Trophoblast cell (in vitro differentiated cells and primary cell): ENCODE data around the gene REXO1.

Source experiments
- DNase-seq, 2 donors: peaks; one replicate each; pipeline ENCODE4 v3.0.0-alpha.2; 2016
- H2AFZ ChIP-seq: 2 replicates; pipeline ENCODE4 v1.6.1; 2013; ENCODE audit warnings: low read length, moderate library complexity, mild to moderate bottlenecking; ENCODE audit not compliant: insufficient read depth, poor library complexity
- H2AK5ac ChIP-seq: 2 replicates; pipeline ENCODE4 v1.6.1; 2013; ENCODE audit warnings: mild to moderate bottlenecking, low read length
- H2BK120ac ChIP-seq: 2 replicates; pipeline ENCODE4 v1.6.1; 2013; ENCODE audit warnings: low read length, mild to moderate bottlenecking, moderate library complexity; ENCODE audit not compliant: insufficient read depth, poor library complexity
- H2BK12ac ChIP-seq: 2 replicates; pipeline ENCODE4 v1.6.1; 2013; ENCODE audit warnings: mild to moderate bottlenecking, low read length, moderate library complexity
- H2BK5ac ChIP-seq: 2 replicates; pipeline ENCODE4 v1.6.1; 2013; ENCODE audit warnings: low read length, low read depth, moderate library complexity, mild to moderate bottlenecking; ENCODE audit not compliant: poor library complexity
- H3K14ac ChIP-seq: 2 replicates; pipeline ENCODE4 v1.6.1; 2013; ENCODE audit warnings: mild to moderate bottlenecking, low read length
- H3K18ac ChIP-seq: 2 replicates; pipeline ENCODE4 v1.6.1; 2013; ENCODE audit warnings: mild to moderate bottlenecking, low read length
- H3K23ac ChIP-seq: 2 replicates; pipeline ENCODE4 v1.6.1; 2013; ENCODE audit warnings: low read length
- H3K27ac ChIP-seq: 2 replicates; pipeline ENCODE4 v1.5.1; 2013; ENCODE audit warnings: low read depth, mild to moderate bottlenecking, inconsistent platforms, low read length, moderate library complexity
- H3K27me3 ChIP-seq: 2 replicates; pipeline ENCODE4 v1.6.1; 2013; ENCODE audit warnings: inconsistent platforms, mild to moderate bottlenecking, low read length, moderate library complexity; ENCODE audit not compliant: insufficient read depth
- H3K36me3 ChIP-seq, 2 experiments: 1 replicate in 1 of 2; 2 replicates in 1 of 2; pipeline ENCODE4 v1.6.1; 2013; ENCODE audit warnings: low read length in 2 of 2, mild to moderate bottlenecking in 2 of 2, moderate library complexity in 1 of 2; ENCODE audit not compliant: insufficient read depth in 2 of 2, control insufficient read depth in 1 of 2
- H3K4ac ChIP-seq: 2 replicates; pipeline ENCODE4 v1.6.1; 2013; ENCODE audit warnings: low read depth, mild to moderate bottlenecking, low read length, moderate library complexity
- H3K4me1 ChIP-seq, 2 experiments: 1 replicate in 1 of 2; 2 replicates in 1 of 2; pipeline ENCODE4 v1.6.1; 2013; ENCODE audit warnings: low read length in 2 of 2, mild to moderate bottlenecking in 2 of 2, moderate library complexity in 1 of 2; ENCODE audit not compliant: insufficient read depth in 2 of 2, control insufficient read depth in 1 of 2
- H3K4me2 ChIP-seq: 2 replicates; pipeline ENCODE4 v1.6.1; 2013; ENCODE audit warnings: inconsistent platforms, mild to moderate bottlenecking, low read length, moderate library complexity
- H3K4me3 ChIP-seq: 2 replicates; pipeline ENCODE4 v1.5.1; 2013; ENCODE audit warnings: mild to moderate bottlenecking, low read depth, low read length, inconsistent platforms
- H3K79me1 ChIP-seq: one replicate; pipeline ENCODE4 v1.6.1; 2013; ENCODE audit warnings: low read length
- H3K79me2 ChIP-seq: 2 replicates; pipeline ENCODE4 v1.6.1; 2013; ENCODE audit warnings: low read length, mild to moderate bottlenecking; ENCODE audit not compliant: control insufficient read depth, insufficient read depth, poor library complexity
- H3K9ac ChIP-seq: 2 replicates; pipeline ENCODE4 v1.6.1; 2013; ENCODE audit warnings: mild to moderate bottlenecking, low read length
- H3K9me3 ChIP-seq: 2 replicates; pipeline ENCODE4 v1.6.1; 2013; ENCODE audit warnings: low read depth, mild to moderate bottlenecking, control low read depth, inconsistent platforms, low read length; ENCODE audit not compliant: insufficient read depth
- H4K12ac ChIP-seq: 2 replicates; pipeline ENCODE4 v1.6.1; 2013; ENCODE audit warnings: low read depth, mild to moderate bottlenecking, low read length, moderate library complexity
- H4K8ac ChIP-seq: 2 replicates; pipeline ENCODE4 v1.6.1; 2013; ENCODE audit warnings: low read depth, mild to moderate bottlenecking, low read length, moderate library complexity
- H4K91ac ChIP-seq: one replicate; pipeline ENCODE4 v1.6.1; 2013; ENCODE audit warnings: low read depth, mild to moderate bottlenecking, low read length, moderate library complexity
- WGBS: extraction: QIAGEN DNeasy Blood & Tissue Kit; methylation state at CpG from one replicate; pipeline ENCODE4 v1.1.7; 2013; ENCODE audit warnings: missing lambda C conversion rate; ENCODE audit not compliant: insufficient read length, insufficient coverage; ENCODE audit errors: extremely low coverage; 5-methylcytosine and 5-hydroxymethylcytosine counted together

Gene REXO1

GRCh38 chr19:1884291-1884718, 36.0 kb upstream of the REXO1 start:
- Histone ChIP-seq H3K79me2 (peaks cover 31% of the 10 kb centered on the region), H3K4me2 (peak overlapping the region; percentile 99), H4K8ac (no peak overlapping the region), H2BK12ac (no peak overlapping the region), H3K36me3 (peaks cover 17 to 19% of the 10 kb centered on the region in 2 experiments), H3K27me3 (no peaks in the 10 kb centered on the region), H3K14ac (peak overlapping the region; percentile 60), H3K4me3 (peak overlapping the region; percentile 96), H3K27ac (no peak overlapping the region), H3K4ac (peak overlapping the region; percentile 49), H4K12ac (no peak overlapping the region), H3K79me1 (peaks cover 12% of the 10 kb centered on the region), H3K23ac (peak overlapping the region; percentile 80), H3K4me1 (peaks cover 29 to 38% of the 10 kb centered on the region in 2 experiments), H2AK5ac (no peak overlapping the region), H4K91ac (no peak overlapping the region), H3K9ac (peak overlapping the region; percentile 93), H2BK5ac (no peak overlapping the region), H2AFZ (peak overlapping the region; percentile 15), H3K18ac (peak overlapping the region; percentile 28), H2BK120ac (no peak overlapping the region), H3K9me3 (peaks cover 4% of the 10 kb centered on the region)
- no peak for DNase-seq
- WGBS, result no CpG with 5 or more reads among the region's 11 CpGs

GRCh38 chr19:1883784-1884183, 35.5 kb upstream of the REXO1 start:
- Histone ChIP-seq H2BK12ac (no peak overlapping the region), H2BK5ac (no peak overlapping the region), H2BK120ac (no peak overlapping the region), H3K27ac (no peak overlapping the region), H3K79me1 (peaks cover 12% of the 10 kb centered on the region), H3K18ac (no peak overlapping the region), H3K79me2 (peaks cover 31% of the 10 kb centered on the region), H3K4me1 (peaks cover 29 to 38% of the 10 kb centered on the region in 2 experiments), H3K9ac (no peak overlapping the region), H2AFZ (no peak overlapping the region), H4K8ac (no peak overlapping the region), H3K23ac (no peak overlapping the region), H4K91ac (no peak overlapping the region), H3K9me3 (peaks cover 4% of the 10 kb centered on the region), H3K14ac (peak overlapping the region; percentile 30), H3K4ac (peak overlapping the region; percentile 49), H3K27me3 (no peaks in the 10 kb centered on the region), H3K4me2 (peak overlapping the region; percentile 99), H4K12ac (no peak overlapping the region), H2AK5ac (no peak overlapping the region), H3K4me3 (no peak overlapping the region), H3K36me3 (peaks cover 17 to 19% of the 10 kb centered on the region in 2 experiments)
- no CpG with 5 or more reads among the region's 8 CpGs for WGBS
- no peak for DNase-seq

GRCh38 chr19:1882786-1883692, 34.8 kb upstream of the REXO1 start:
- Histone ChIP-seq H3K27ac (no peak overlapping the region), H3K4me2 (no peak overlapping the region), H3K9ac (no peak overlapping the region), H3K4me1 (peaks cover 29 to 38% of the 10 kb centered on the region in 2 experiments), H2AFZ (no peak overlapping the region), H2BK120ac (no peak overlapping the region), H3K4ac (peak overlapping the region; percentile 49), H4K8ac (no peak overlapping the region), H3K14ac (no peak overlapping the region), H2BK12ac (no peak overlapping the region), H3K79me2 (peaks cover 31% of the 10 kb centered on the region), H2AK5ac (no peak overlapping the region), H3K36me3 (peaks cover 17 to 19% of the 10 kb centered on the region in 2 experiments), H3K9me3 (peaks cover 4% of the 10 kb centered on the region), H3K4me3 (no peak overlapping the region), H3K18ac (no peak overlapping the region), H3K23ac (no peak overlapping the region), H2BK5ac (no peak overlapping the region), H3K27me3 (no peaks in the 10 kb centered on the region), H3K79me1 (peaks cover 12% of the 10 kb centered on the region), H4K12ac (no peak overlapping the region), H4K91ac (no peak overlapping the region)
- no CpG with 5 or more reads among the region's 25 CpGs for WGBS
- no peak for DNase-seq

GRCh38 chr19:1882089-1882785, 34.0 kb upstream of the REXO1 start:
- Histone ChIP-seq H2BK12ac (no peak overlapping the region), H3K79me1 (peaks cover 9% of the 10 kb centered on the region), H2BK5ac (no peak overlapping the region), H3K27me3 (no peaks in the 10 kb centered on the region), H4K8ac (no peak overlapping the region), H3K9me3 (peaks cover 4% of the 10 kb centered on the region), H3K4me2 (no peak overlapping the region), H3K79me2 (peaks cover 31% of the 10 kb centered on the region), H4K91ac (peak overlapping the region; percentile 20), H3K4me1 (peaks cover 26 to 32% of the 10 kb centered on the region in 2 experiments), H2AFZ (no peak overlapping the region), H3K23ac (no peak overlapping the region), H4K12ac (no peak overlapping the region), H3K4me3 (no peak overlapping the region), H3K4ac (peak overlapping the region; percentile 49), H2BK120ac (no peak overlapping the region), H3K36me3 (peaks cover 17 to 19% of the 10 kb centered on the region in 2 experiments), H3K14ac (no peak overlapping the region), H3K9ac (no peak overlapping the region), H3K27ac (no peak overlapping the region), H2AK5ac (no peak overlapping the region), H3K18ac (peak overlapping the region; percentile 56)
- no CpG with 5 or more reads among the region's 31 CpGs for WGBS
- DNase-seq, result no peak
